HL-60 (cell line): ENCODE measurements around the gene MANF.

Experiments used
- DNase-seq, 2 experiments: peaks; one replicate each; pipeline ENCODE4 v3.0.0-alpha.2; 2010 to 2020; ENCODE audit warnings: low read depth in 1 of 2, low spot score in 1 of 2
- H3K27ac ChIP-seq: fragments of 250-450 bp; sonication (Bioruptor Pico); replicated peaks from 2 replicates; pipeline ENCODE4 v1.5.1; 2020; ENCODE audit warnings: mild to moderate bottlenecking, moderate library complexity
- H3K27me3 ChIP-seq: fragments of 250-450 bp; sonication (Bioruptor Pico); 2 replicates; pipeline ENCODE4 v1.5.1; 2021; ENCODE audit warnings: mild to moderate bottlenecking, moderate library complexity; ENCODE audit not compliant: insufficient read depth, poor library complexity, severe bottlenecking
- H3K4me3 ChIP-seq: replicated peaks from 2 replicates; pipeline ENCODE4 v1.5.1; 2011; ENCODE audit warnings: mild to moderate bottlenecking, control low read depth, low read length; ENCODE audit not compliant: insufficient read depth
- GABPA ChIP-seq: IDR thresholded peaks from 2 replicates; pipeline ENCODE4 v1.6.1; 2012; ENCODE audit warnings: low read depth
- POLR2AphosphoS5 ChIP-seq: IDR thresholded peaks from 2 replicates; pipeline ENCODE4 v1.6.1; 2012; ENCODE audit warnings: low read depth
- SPI1 ChIP-seq: IDR thresholded peaks from 2 replicates; pipeline ENCODE4 v1.6.1; 2012; ENCODE audit warnings: low read depth, mild to moderate bottlenecking, borderline replicate concordance
- long read RNA-seq: library from polyadenylated mRNA; unstranded; transcript quantifications from one replicate; pipeline ENCODE4 v2.0.0, GENCODE V29; 2020
- TF ChIP-seq, protein P1 (sequence below): IDR thresholded peaks from one replicate; pipeline ENCODE4 v1.5.1; 2011; ENCODE audit warnings: low read length, control low read depth, inconsistent platforms; ENCODE audit not compliant: insufficient read depth
- TF ChIP-seq, protein P2 (sequence below): IDR thresholded peaks from 2 replicates; pipeline ENCODE4 v1.6.1; 2012; ENCODE audit warnings: low read depth; ENCODE audit not compliant: insufficient replicate concordance

Gene MANF
- long read RNA-seq, transcript MANF-204 (4 exons, 1,153 nt), result major isoform, 7 of 7 reads
- long read RNA-seq, partial matches to known transcripts, result 0 of 7 reads
- long read RNA-seq, other reads (novel, unspliced or antisense), result 0 of 7 reads

DNA sequence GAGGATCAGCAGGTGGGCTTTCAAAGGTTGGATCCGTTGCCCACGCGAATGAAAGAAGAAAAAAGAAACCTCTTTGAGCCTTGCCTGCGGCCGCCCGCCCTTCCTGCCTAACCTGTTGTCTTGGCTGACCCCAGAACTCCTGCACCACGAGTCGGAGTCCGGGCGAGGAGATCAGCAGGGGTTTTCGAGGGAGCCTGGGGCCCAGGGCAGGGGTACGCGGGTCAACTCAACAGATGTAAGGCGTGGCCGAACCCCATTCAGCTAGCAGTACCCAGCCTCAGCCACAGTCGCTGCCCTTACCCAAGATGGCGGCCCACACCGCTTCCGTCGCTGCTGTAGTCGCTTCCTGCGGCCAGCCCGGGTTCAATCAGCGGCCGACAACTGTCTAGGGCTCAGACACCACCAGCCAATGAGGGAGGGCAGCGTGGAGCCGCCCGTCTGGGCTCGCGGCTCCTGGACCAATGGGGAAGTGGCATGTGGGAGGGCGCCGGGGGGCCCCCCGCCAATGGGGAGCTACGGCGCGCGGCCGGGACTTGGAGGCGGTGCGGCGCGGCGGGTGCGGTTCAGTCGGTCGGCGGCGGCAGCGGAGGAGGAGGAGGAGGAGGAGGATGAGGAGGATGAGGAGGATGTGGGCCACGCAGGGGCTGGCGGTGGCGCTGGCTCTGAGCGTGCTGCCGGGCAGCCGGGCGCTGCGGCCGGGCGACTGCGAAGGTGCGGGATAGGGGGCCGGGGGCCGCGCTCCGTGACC, at the start of gene MANF:
TSS of gene MANF (plus strand) at position 566 of the 748 bp plus-strand sequence. CDS start at position 618, 52 bp downstream.
- DNase-seq, result peak; percentile 98 to 99
- peak within 1 kb of the TSS; percentile 97 for H3K27ac ChIP-seq
- TF ChIP-seq SPI1, result peak; percentile 50; the same call in 1 of the 2 replicates
- TF ChIP-seq, protein P1, sequence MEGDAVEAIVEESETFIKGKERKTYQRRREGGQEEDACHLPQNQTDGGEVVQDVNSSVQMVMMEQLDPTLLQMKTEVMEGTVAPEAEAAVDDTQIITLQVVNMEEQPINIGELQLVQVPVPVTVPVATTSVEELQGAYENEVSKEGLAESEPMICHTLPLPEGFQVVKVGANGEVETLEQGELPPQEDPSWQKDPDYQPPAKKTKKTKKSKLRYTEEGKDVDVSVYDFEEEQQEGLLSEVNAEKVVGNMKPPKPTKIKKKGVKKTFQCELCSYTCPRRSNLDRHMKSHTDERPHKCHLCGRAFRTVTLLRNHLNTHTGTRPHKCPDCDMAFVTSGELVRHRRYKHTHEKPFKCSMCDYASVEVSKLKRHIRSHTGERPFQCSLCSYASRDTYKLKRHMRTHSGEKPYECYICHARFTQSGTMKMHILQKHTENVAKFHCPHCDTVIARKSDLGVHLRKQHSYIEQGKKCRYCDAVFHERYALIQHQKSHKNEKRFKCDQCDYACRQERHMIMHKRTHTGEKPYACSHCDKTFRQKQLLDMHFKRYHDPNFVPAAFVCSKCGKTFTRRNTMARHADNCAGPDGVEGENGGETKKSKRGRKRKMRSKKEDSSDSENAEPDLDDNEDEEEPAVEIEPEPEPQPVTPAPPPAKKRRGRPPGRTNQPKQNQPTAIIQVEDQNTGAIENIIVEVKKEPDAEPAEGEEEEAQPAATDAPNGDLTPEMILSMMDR, result no peak
- peak; percentile 93 for TF ChIP-seq POLR2AphosphoS5
- TF ChIP-seq GABPA, result peak; percentile 82
- H3K4me3 ChIP-seq, result peak within 1 kb of the TSS; percentile 71
- H3K27me3 ChIP-seq, result no peaks in the 10 kb centered on the region

DNA sequence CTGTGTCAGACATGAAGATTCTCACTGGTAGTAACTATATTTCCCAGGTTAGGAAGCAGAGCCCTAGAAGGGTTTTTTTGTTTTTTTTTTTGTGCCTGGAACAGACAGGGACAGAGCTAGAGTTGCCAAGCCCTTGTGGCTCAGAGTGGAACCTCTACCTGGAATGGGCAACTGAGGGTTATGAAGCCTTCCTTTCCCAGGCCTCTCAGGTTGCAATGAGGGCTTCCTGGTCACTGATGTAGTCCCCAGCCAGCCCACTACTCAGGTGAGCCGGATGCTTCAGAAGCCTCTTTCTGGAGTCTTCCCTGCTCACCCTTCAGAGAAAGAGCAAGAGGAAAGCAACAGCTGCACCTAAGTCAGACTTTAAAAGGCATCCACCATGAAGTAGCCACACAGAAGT, 48.8 kb upstream of the MANF start:
- no peak for TF ChIP-seq GABPA
- TF ChIP-seq, protein P2, sequence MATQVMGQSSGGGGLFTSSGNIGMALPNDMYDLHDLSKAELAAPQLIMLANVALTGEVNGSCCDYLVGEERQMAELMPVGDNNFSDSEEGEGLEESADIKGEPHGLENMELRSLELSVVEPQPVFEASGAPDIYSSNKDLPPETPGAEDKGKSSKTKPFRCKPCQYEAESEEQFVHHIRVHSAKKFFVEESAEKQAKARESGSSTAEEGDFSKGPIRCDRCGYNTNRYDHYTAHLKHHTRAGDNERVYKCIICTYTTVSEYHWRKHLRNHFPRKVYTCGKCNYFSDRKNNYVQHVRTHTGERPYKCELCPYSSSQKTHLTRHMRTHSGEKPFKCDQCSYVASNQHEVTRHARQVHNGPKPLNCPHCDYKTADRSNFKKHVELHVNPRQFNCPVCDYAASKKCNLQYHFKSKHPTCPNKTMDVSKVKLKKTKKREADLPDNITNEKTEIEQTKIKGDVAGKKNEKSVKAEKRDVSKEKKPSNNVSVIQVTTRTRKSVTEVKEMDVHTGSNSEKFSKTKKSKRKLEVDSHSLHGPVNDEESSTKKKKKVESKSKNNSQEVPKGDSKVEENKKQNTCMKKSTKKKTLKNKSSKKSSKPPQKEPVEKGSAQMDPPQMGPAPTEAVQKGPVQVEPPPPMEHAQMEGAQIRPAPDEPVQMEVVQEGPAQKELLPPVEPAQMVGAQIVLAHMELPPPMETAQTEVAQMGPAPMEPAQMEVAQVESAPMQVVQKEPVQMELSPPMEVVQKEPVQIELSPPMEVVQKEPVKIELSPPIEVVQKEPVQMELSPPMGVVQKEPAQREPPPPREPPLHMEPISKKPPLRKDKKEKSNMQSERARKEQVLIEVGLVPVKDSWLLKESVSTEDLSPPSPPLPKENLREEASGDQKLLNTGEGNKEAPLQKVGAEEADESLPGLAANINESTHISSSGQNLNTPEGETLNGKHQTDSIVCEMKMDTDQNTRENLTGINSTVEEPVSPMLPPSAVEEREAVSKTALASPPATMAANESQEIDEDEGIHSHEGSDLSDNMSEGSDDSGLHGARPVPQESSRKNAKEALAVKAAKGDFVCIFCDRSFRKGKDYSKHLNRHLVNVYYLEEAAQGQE, result no peak
- no peak for TF ChIP-seq SPI1
- TF ChIP-seq POLR2AphosphoS5, result no peak
- TF ChIP-seq, protein P1, result no peak
- DNase-seq, result no peak
- no peak overlapping the region for H3K4me3 ChIP-seq
- no peak overlapping the region for H3K27ac ChIP-seq
- H3K27me3 ChIP-seq, result peaks cover 3% of the 10 kb centered on the region

DNA sequence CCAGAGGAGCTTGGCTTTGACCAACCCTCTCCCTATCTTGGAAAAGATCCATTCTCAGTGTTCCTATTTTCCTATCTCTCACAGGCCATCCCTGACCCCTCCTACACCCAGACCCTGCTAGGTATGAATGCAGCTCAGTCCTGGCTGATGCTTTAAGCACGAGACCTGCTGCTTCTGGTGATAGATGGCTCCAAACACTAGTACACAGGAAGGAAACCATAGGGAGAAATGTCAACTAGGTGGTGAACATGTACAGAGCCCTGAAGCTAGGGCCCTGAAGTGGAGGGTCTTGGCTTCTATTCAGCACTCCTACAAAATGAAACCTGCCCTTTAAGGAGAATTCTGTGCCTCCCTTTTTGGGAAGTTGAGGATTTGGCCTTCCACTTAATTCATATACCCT, 47.4 kb upstream of the MANF start:
- Histone ChIP-seq H3K4me3 (no peak overlapping the region), H3K27ac (no peak overlapping the region), H3K27me3 (peaks cover 3% of the 10 kb centered on the region)
- TF ChIP-seq SPI1, result no peak
- no peak for DNase-seq

DNA sequence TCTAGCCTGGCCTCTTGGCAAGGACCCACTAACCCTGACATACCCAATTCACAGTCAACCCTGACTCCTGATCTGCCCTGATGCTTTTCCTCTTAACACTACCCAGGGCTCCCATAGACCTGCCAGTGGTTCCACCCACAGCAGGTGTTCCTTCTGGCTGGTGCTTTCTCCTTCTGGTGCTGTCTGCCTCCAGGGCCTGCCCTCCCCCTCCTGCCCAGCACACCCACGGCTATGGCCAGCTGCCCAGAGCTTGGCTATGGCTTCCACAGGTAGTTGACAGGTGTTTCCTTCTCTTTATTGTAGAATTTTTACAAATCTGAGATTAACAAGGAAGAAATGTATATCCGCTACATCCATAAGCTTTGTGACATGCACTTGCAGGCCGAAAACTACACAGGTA, 46.5 kb upstream of the MANF start:
- no peak for DNase-seq
- Histone ChIP-seq H3K4me3 (no peak overlapping the region), H3K27me3 (peaks cover 3% of the 10 kb centered on the region), H3K27ac (no peak overlapping the region)
- TF ChIP-seq, protein P2, result no peak
- no peak for TF ChIP-seq POLR2AphosphoS5
- TF ChIP-seq, protein P1, result no peak
- no peak for TF ChIP-seq GABPA
- TF ChIP-seq SPI1, result no peak
